Measurements from ENCODE around the gene EVX1.

EVX1 gene

GRCh38 chr7:27202018-27202861 is 40.4 kb upstream of the EVX1 start:
- WGBS (ENCODE audit: insufficient coverage) = 17% methylated on average over 24 of the region's 30 CpGs
- Histone ChIP-seq H3K27me3 (replicated peaks in 2 of 5; ENCODE audit: control insufficient read depth in 4 of 5, insufficient read depth in 5 of 5, low read length in 4 of 5) (peaks cover 29 to 99% (median 79%) of the 10 kb centered on the region in 5 experiments), H3K36me3 (ENCODE audit: control insufficient read depth in 4 of 4, insufficient read depth in 4 of 4, low read length in 3 of 4) (no peaks in the 10 kb centered on the region), H3K9me3 (ENCODE audit: control extremely low read depth in 1 of 5, control insufficient read depth in 4 of 5, insufficient read depth in 2 of 5, low read depth in 1 of 5, low read length in 4 of 5) (no peaks in the 10 kb centered on the region), H3K4me3 (ENCODE audit: control insufficient read depth in 1 of 7, extremely low read depth in 1 of 7, insufficient read depth in 4 of 7, low read depth in 2 of 7, low read length in 6 of 7) (no peak overlapping the region), H3K27ac (ENCODE audit: insufficient read depth in 1 of 2, low read depth in 1 of 2, low read length in 2 of 2, poor library complexity in 1 of 2, severe bottlenecking in 2 of 2) (no peak overlapping the region), H3K4me1 (ENCODE audit: control extremely low read depth in 1 of 4, control insufficient read depth in 4 of 4, insufficient read depth in 4 of 4, low read length in 3 of 4) (peaks cover 0 to 39% (median 36%) of the 10 kb centered on the region in 4 experiments)
- DNase-seq = no peak
- ChIA-PET POLR2A (no interaction called here), CTCF (interaction anchor here (1.0 to 1.6 kb wide), 4 partner anchors 8 to 14 kb away, joined by 3 to 4 read pairs (median 3); no protein-coding TSS in a partner anchor)

- H3K9me3 ChIP-seq (ENCODE audit: control extremely low read depth in 1 of 5, control insufficient read depth in 4 of 5, insufficient read depth in 2 of 5, low read depth in 1 of 5, low read length in 4 of 5) = no peaks in the 10 kb centered on the region
- WGBS (ENCODE audit: insufficient coverage) = no CpG with 5 or more reads among the region's 3 CpGs
- H3K27ac ChIP-seq (ENCODE audit: insufficient read depth in 1 of 2, low read depth in 1 of 2, low read length in 2 of 2, poor library complexity in 1 of 2, severe bottlenecking in 2 of 2) = no peak overlapping the region
- ChIA-PET POLR2A (no interaction called here), CTCF (interaction anchor here (1.0 to 1.6 kb wide), 4 partner anchors 8 to 13 kb away, joined by 3 to 4 read pairs (median 3); no protein-coding TSS in a partner anchor)
- no peaks in the 10 kb centered on the region for H3K36me3 ChIP-seq (ENCODE audit: control insufficient read depth in 4 of 4, insufficient read depth in 4 of 4, low read length in 3 of 4)
- H3K27me3 ChIP-seq (replicated peaks in 2 of 5; ENCODE audit: control insufficient read depth in 4 of 5, insufficient read depth in 5 of 5, low read length in 4 of 5) = peaks cover 23 to 99% (median 78%) of the 10 kb centered on the region in 5 experiments
- peak in 1 of 3 donors; percentile 37 for DNase-seq
- no peak overlapping the region for H3K4me3 ChIP-seq (ENCODE audit: control insufficient read depth in 1 of 7, extremely low read depth in 1 of 7, insufficient read depth in 4 of 7, low read depth in 2 of 7, low read length in 6 of 7)
- peaks cover 0 to 39% (median 36%) of the 10 kb centered on the region in 4 experiments for H3K4me1 ChIP-seq (ENCODE audit: control extremely low read depth in 1 of 4, control insufficient read depth in 4 of 4, insufficient read depth in 4 of 4, low read length in 3 of 4)
These were observed 39.8 kb upstream of the EVX1 start for GRCh38 chr7:27202862-27203134.

GRCh38 chr7:27203365-27203953 is 39.1 kb upstream of the EVX1 start:
- no peak for DNase-seq
- Histone ChIP-seq H3K4me3 (ENCODE audit: control insufficient read depth in 1 of 7, extremely low read depth in 1 of 7, insufficient read depth in 4 of 7, low read depth in 2 of 7, low read length in 6 of 7) (no peak overlapping the region), H3K27ac (ENCODE audit: insufficient read depth in 1 of 2, low read depth in 1 of 2, low read length in 2 of 2, poor library complexity in 1 of 2, severe bottlenecking in 2 of 2) (no peak overlapping the region), H3K27me3 (replicated peaks in 2 of 5; ENCODE audit: control insufficient read depth in 4 of 5, insufficient read depth in 5 of 5, low read length in 4 of 5) (peaks cover 18 to 99% (median 77%) of the 10 kb centered on the region in 5 experiments), H3K36me3 (ENCODE audit: control insufficient read depth in 4 of 4, insufficient read depth in 4 of 4, low read length in 3 of 4) (no peaks in the 10 kb centered on the region), H3K9me3 (ENCODE audit: control extremely low read depth in 1 of 5, control insufficient read depth in 4 of 5, insufficient read depth in 2 of 5, low read depth in 1 of 5, low read length in 4 of 5) (no peaks in the 10 kb centered on the region), H3K4me1 (ENCODE audit: control extremely low read depth in 1 of 4, control insufficient read depth in 4 of 4, insufficient read depth in 4 of 4, low read length in 3 of 4) (peaks cover 0 to 39% (median 35%) of the 10 kb centered on the region in 4 experiments)
- POLR2A ChIA-PET = no interaction called here
- CTCF ChIA-PET = interaction anchor here (1.3 to 1.6 kb wide), 4 partner anchors 9 to 1348 kb away, joined by 3 to 4 read pairs (median 3); no protein-coding TSS in a partner anchor
- WGBS (ENCODE audit: insufficient coverage) = 8% methylated on average over 7 of the region's 10 CpGs

GRCh38 chr7:27203964-27204594 is 38.5 kb upstream of the EVX1 start:
- H3K4me1 ChIP-seq (ENCODE audit: control extremely low read depth in 1 of 4, control insufficient read depth in 4 of 4, insufficient read depth in 4 of 4, low read length in 3 of 4) = peaks cover 0 to 36% (median 32%) of the 10 kb centered on the region in 4 experiments
- H3K4me3 ChIP-seq (ENCODE audit: control insufficient read depth in 1 of 7, extremely low read depth in 1 of 7, insufficient read depth in 4 of 7, low read depth in 2 of 7, low read length in 6 of 7) = no peak overlapping the region
- H3K9me3 ChIP-seq (ENCODE audit: control extremely low read depth in 1 of 5, control insufficient read depth in 4 of 5, insufficient read depth in 2 of 5, low read depth in 1 of 5, low read length in 4 of 5) = no peaks in the 10 kb centered on the region
- H3K27me3 ChIP-seq (replicated peaks in 2 of 5; ENCODE audit: control insufficient read depth in 4 of 5, insufficient read depth in 5 of 5, low read length in 4 of 5) = peaks cover 18 to 99% (median 78%) of the 10 kb centered on the region in 5 experiments
- H3K27ac ChIP-seq (ENCODE audit: insufficient read depth in 1 of 2, low read depth in 1 of 2, low read length in 2 of 2, poor library complexity in 1 of 2, severe bottlenecking in 2 of 2) = no peak overlapping the region
- CTCF ChIA-PET = interaction anchor here (0.9 to 1.5 kb wide), 4 partner anchors 9 to 1348 kb away, joined by 3 to 4 read pairs (median 3); no protein-coding TSS in a partner anchor
- POLR2A ChIA-PET = no interaction called here
- no peak for DNase-seq
- WGBS (ENCODE audit: insufficient coverage) = 17% methylated on average over 3 of the region's 4 CpGs
- no peaks in the 10 kb centered on the region for H3K36me3 ChIP-seq (ENCODE audit: control insufficient read depth in 4 of 4, insufficient read depth in 4 of 4, low read length in 3 of 4)

- POLR2A ChIA-PET = no interaction called here
- H3K4me3 ChIP-seq (ENCODE audit: control insufficient read depth in 1 of 7, extremely low read depth in 1 of 7, insufficient read depth in 4 of 7, low read depth in 2 of 7, low read length in 6 of 7) = peak overlapping the region in 1 of 7 experiments; percentile 4
- peaks cover 18 to 100% (median 84%) of the 10 kb centered on the region in 5 experiments for H3K27me3 ChIP-seq (replicated peaks in 2 of 5; ENCODE audit: control insufficient read depth in 4 of 5, insufficient read depth in 5 of 5, low read length in 4 of 5)
These were observed 37.7 kb upstream of the EVX1 start for GRCh38 chr7:27204851-27205322.

GRCh38 chr7:27205325-27206280 is 37.0 kb upstream of the EVX1 start:
- Histone ChIP-seq H3K27ac (ENCODE audit: insufficient read depth in 1 of 2, low read depth in 1 of 2, low read length in 2 of 2, poor library complexity in 1 of 2, severe bottlenecking in 2 of 2) (no peak overlapping the region), H3K27me3 (replicated peaks in 2 of 5; ENCODE audit: control insufficient read depth in 4 of 5, insufficient read depth in 5 of 5, low read length in 4 of 5) (peaks cover 18 to 100% (median 86%) of the 10 kb centered on the region in 5 experiments), H3K36me3 (ENCODE audit: control insufficient read depth in 4 of 4, insufficient read depth in 4 of 4, low read length in 3 of 4) (no peaks in the 10 kb centered on the region), H3K9me3 (ENCODE audit: control extremely low read depth in 1 of 5, control insufficient read depth in 4 of 5, insufficient read depth in 2 of 5, low read depth in 1 of 5, low read length in 4 of 5) (no peaks in the 10 kb centered on the region), H3K4me1 (ENCODE audit: control extremely low read depth in 1 of 4, control insufficient read depth in 4 of 4, insufficient read depth in 4 of 4, low read length in 3 of 4) (peaks cover 0 to 30% (median 22%) of the 10 kb centered on the region in 4 experiments), H3K4me3 (ENCODE audit: control insufficient read depth in 1 of 7, extremely low read depth in 1 of 7, insufficient read depth in 4 of 7, low read depth in 2 of 7, low read length in 6 of 7) (no peak overlapping the region)
- 9% methylated on average over 52 of the region's 52 CpGs for WGBS (ENCODE audit: insufficient coverage)
- no peak for DNase-seq
- ChIA-PET CTCF (interaction anchor here (0.6 to 0.9 kb wide), 3 partner anchors 9 to 847 kb away, joined by 3 read pairs; no protein-coding TSS in a partner anchor), POLR2A (no interaction called here)

More at GRCh38 chr7:27204851-27205322, 37.7 kb upstream of the EVX1 start:
- Histone ChIP-seq H3K27ac (ENCODE audit: insufficient read depth in 1 of 2, low read depth in 1 of 2, low read length in 2 of 2, poor library complexity in 1 of 2, severe bottlenecking in 2 of 2) (no peak overlapping the region), H3K9me3 (ENCODE audit: control extremely low read depth in 1 of 5, control insufficient read depth in 4 of 5, insufficient read depth in 2 of 5, low read depth in 1 of 5, low read length in 4 of 5) (no peaks in the 10 kb centered on the region), H3K4me1 (ENCODE audit: control extremely low read depth in 1 of 4, control insufficient read depth in 4 of 4, insufficient read depth in 4 of 4, low read length in 3 of 4) (peaks cover 0 to 32% (median 25%) of the 10 kb centered on the region in 4 experiments), H3K36me3 (ENCODE audit: control insufficient read depth in 4 of 4, insufficient read depth in 4 of 4, low read length in 3 of 4) (no peaks in the 10 kb centered on the region)
- 7% methylated on average over 41 of the region's 41 CpGs for WGBS (ENCODE audit: insufficient coverage)
- DNase-seq = no peak
- CTCF ChIA-PET = interaction anchor here (0.9 kb wide), 4 partner anchors 10 to 816 kb away, joined by 3 to 4 read pairs (median 3); no protein-coding TSS in a partner anchor
